A673 (cell line): ENCODE measurements around the gene CTNNA3. TPM values are rescaled to one million over a fixed set of nuclear protein-coding genes. Genes with fewer than 3 reads are reported as not detected.
"Not testable (repeated sequence)": the region's sequence is repeated elsewhere in the genome, so short reads cannot be mapped to it uniquely, and the experiment has no call there.

Experiments
- BruUV-seq: library from RNA; stranded (reverse); fragments of 400-500 nt; replicated peaks from 2 replicates; lab custom pipeline; 2021; lab: Mats Ljungman, UMichigan
- CTCF ChIA-PET: fragments of 300-600 bp; sonication (Branson Sonifier 250); formaldehyde crosslinking; loops from one replicate; lab custom pipeline; 2022; ENCODE audit warnings: antibody characterized with exemption; lab: Charles Lee
- POLR2A ChIA-PET: fragments of 300-600 bp; sonication (Branson Sonifier 250); formaldehyde crosslinking; loops from one replicate; lab custom pipeline; 2022; ENCODE audit warnings: antibody characterized with exemption; ENCODE audit not compliant: low non-redundant PET; lab: Charles Lee
- DNase-seq: peaks from one replicate; pipeline ENCODE4 v3.0.0-alpha.2; 2015; ENCODE audit warnings: low spot score
- H3K27ac ChIP-seq: fragments of 200-600 bp; sonication (generic); 2 replicates; pipeline ENCODE4 v1.5.1; 2016; ENCODE audit warnings: mixed run types, low read depth, mild to moderate bottlenecking, mixed read lengths, antibody characterized with exemption, low read length; ENCODE audit not compliant: poor library complexity, severe bottlenecking
- H3K27me3 ChIP-seq: fragments of 200-600 bp; sonication (generic); replicated peaks from 2 replicates; pipeline ENCODE4 v1.6.1; 2017; ENCODE audit warnings: mixed run types, low read depth, mild to moderate bottlenecking, mixed read lengths, antibody characterized with exemption, low read length; ENCODE audit not compliant: insufficient read depth, poor library complexity
- H3K36me3 ChIP-seq: fragments of 200-600 bp; sonication (generic); 2 replicates; pipeline ENCODE4 v1.6.1; 2016; ENCODE audit warnings: mixed run types, mild to moderate bottlenecking, mixed read lengths, antibody characterized with exemption, low read length; ENCODE audit not compliant: insufficient read depth, poor library complexity, severe bottlenecking
- H3K4me1 ChIP-seq: fragments of 200-600 bp; sonication (generic); 2 replicates; pipeline ENCODE4 v1.6.1; 2017; ENCODE audit warnings: mixed run types, mild to moderate bottlenecking, mixed read lengths, antibody characterized with exemption, low read length; ENCODE audit not compliant: insufficient read depth, poor library complexity, severe bottlenecking
- H3K4me3 ChIP-seq: fragments of 200-600 bp; sonication (generic); 2 replicates; pipeline ENCODE4 v1.5.1; 2016; ENCODE audit warnings: low read depth, mixed run types, mild to moderate bottlenecking, mixed read lengths, low read length; ENCODE audit not compliant: poor library complexity, severe bottlenecking
- H3K9me3 ChIP-seq: fragments of 200-600 bp; sonication (generic); 2 replicates; pipeline ENCODE4 v1.6.1; 2016; ENCODE audit warnings: mixed run types, low read depth, mild to moderate bottlenecking, mixed read lengths, antibody characterized with exemption, low read length; ENCODE audit not compliant: poor library complexity, severe bottlenecking
- EZH2 ChIP-seq: fragments of 200-600 bp; sonication (generic); IDR thresholded peaks from 2 replicates; pipeline ENCODE4 v1.6.1; 2017; ENCODE audit warnings: borderline replicate concordance, low read depth, mild to moderate bottlenecking, mixed read lengths, antibody characterized with exemption, low read length; ENCODE audit not compliant: poor library complexity, severe bottlenecking
- intact Hi-C: fragments of 100-400 bp; cut with micrococcal nuclease; formaldehyde crosslinking; loops from one replicate; pipeline ENCODE4 v1.10.0; 2022; ENCODE audit not compliant: unreplicated experiment
- total RNA-seq: library from RNA; stranded (reverse); gene quantifications from 2 replicates; pipeline ENCODE4 v1.2.3, GENCODE V29; 2021
- TF ChIP-seq, protein P1 (sequence below): fragments of 300-800, 200-600 bp; sonication (generic); conservative IDR thresholded peaks from 2 replicates; pipeline ENCODE4 v1.5.1; 2017; ENCODE audit warnings: low read depth, mild to moderate bottlenecking, antibody characterized with exemption, low read length, moderate library complexity, mixed read lengths

CTNNA3 gene
- total RNA-seq, 1 experiment from 2014 or later: not detected

DNA sequence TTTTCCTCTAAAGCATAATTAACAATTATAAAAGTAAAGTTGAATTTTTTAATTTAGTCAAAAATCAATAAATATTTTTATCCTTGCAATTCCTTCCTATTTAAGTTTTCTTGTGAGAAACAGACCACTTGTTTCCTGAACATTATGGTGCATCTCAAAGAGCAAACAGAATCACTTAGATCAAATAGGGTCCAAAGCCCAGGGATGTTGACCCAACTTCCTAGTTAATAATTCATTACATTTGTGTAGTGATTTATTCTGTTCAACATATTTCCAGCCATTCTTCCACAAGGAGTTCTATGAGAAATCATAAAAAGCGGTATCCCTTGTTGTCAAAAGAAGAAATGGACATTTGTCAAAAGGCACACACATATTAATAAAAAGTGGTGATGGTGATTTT is 454.5 kb downstream of the CTNNA3 start:
- DNase-seq: no peak
- ChIA-PET CTCF (no interaction called here), POLR2A (no interaction called here)
- H3K27ac ChIP-seq: no peak overlapping the region
- H3K27me3 ChIP-seq: no peaks in the 10 kb centered on the region
- H3K4me3 ChIP-seq: no peak overlapping the region
- no TSS peak for BruUV-seq
- H3K4me1 ChIP-seq: no peaks in the 10 kb centered on the region
- H3K36me3 ChIP-seq: no peaks in the 10 kb centered on the region
- TF ChIP-seq, protein P1, sequence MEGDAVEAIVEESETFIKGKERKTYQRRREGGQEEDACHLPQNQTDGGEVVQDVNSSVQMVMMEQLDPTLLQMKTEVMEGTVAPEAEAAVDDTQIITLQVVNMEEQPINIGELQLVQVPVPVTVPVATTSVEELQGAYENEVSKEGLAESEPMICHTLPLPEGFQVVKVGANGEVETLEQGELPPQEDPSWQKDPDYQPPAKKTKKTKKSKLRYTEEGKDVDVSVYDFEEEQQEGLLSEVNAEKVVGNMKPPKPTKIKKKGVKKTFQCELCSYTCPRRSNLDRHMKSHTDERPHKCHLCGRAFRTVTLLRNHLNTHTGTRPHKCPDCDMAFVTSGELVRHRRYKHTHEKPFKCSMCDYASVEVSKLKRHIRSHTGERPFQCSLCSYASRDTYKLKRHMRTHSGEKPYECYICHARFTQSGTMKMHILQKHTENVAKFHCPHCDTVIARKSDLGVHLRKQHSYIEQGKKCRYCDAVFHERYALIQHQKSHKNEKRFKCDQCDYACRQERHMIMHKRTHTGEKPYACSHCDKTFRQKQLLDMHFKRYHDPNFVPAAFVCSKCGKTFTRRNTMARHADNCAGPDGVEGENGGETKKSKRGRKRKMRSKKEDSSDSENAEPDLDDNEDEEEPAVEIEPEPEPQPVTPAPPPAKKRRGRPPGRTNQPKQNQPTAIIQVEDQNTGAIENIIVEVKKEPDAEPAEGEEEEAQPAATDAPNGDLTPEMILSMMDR: no peak
- TF ChIP-seq EZH2: no peak
- H3K9me3 ChIP-seq: no peaks in the 10 kb centered on the region
- intact Hi-C loops: no loop called here

DNA sequence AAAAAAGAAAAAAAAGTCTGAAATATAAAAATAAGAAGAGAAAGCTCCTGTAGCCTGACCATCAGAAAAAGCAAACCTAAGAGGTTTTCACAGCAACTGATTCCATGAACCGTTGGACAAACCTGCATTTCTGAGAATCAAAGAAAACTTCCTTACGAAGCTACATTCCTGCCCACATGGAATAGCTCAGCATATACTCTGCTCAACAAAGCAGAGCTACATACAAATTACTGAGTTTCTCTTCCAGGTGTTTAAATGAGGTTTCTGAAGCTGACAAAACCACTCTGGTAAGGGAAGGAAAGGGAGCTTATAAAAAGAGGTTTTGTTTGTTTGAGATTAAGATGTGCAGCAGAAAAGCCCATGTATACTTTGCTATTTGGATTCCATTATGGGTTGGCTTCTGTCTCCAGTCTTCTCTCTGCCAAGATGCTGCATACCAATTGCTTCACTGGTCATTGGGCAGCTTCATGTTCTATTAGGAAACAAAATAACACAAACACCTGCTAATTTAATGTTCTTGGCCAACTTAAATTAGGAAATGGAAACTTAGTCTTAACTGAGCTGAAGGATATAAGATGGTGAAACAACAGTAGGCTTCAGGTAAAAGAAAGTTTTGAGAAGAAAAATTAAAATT is 456.0 kb downstream of the CTNNA3 start:
- TF ChIP-seq, protein P1: no peak
- TF ChIP-seq EZH2: no peak
- intact Hi-C loops: no loop called here
- no peak for DNase-seq
- no TSS peak for BruUV-seq
- Histone ChIP-seq H3K27ac (no peak overlapping the region), H3K9me3 (no peaks in the 10 kb centered on the region), H3K36me3 (no peaks in the 10 kb centered on the region), H3K4me1 (no peaks in the 10 kb centered on the region), H3K4me3 (no peak overlapping the region), H3K27me3 (no peaks in the 10 kb centered on the region)
- ChIA-PET CTCF (no interaction called here), POLR2A (no interaction called here)

DNA sequence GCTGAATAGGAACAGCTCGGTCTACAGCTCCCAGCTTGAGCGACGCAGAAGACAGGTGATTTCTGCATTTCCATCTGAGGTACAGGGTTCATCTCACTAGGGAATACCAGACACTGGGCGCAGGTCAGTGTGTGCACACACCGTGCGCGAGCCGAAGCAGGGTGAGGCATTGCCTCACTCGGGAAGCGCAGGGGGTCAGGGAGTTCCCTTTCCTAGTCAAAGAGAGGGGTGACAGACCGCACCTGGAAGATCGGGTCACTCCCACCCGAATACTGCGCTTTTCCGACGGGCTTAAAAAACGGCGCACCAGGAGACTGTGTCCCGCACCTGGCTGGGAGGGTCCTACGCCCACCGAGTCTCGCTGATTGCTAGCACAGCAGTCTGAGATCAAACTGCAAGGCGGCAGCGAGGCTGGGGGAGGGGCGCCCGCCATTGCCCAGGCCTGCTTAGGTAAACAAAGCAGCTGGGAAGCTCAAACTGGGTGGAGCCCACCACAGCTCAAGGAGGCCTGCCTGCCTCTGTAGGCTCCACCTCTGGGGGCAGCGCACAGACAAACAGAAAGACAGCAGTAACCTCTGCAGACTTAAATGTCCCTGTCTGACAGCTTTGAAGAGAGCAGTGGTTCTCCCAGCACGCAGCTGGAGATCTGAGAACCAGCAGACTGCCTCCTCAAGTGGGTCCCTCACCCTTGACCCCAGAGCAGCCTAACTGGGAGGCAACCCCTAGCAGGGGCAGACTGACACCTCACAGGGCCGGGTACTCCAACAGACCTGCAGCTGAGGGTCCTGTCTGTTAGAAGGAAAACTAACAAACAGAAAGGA is 465.1 kb downstream of the CTNNA3 start:
- H3K4me3 ChIP-seq, intact Hi-C loops, H3K27ac ChIP-seq, DNase-seq, H3K27me3 ChIP-seq, H3K36me3 ChIP-seq, H3K9me3 ChIP-seq, POLR2A ChIA-PET, BruUV-seq, H3K4me1 ChIP-seq, CTCF ChIA-PET: not testable (repeated sequence)
